NB4 (cell line): ENCODE data around the gene UBN2.

Experiments used
- CTCF ChIP-seq: IDR thresholded peaks from one replicate; pipeline ENCODE4 v1.5.1; 2012; ENCODE audit warnings: low read depth, low read length
- MAX ChIP-seq: IDR thresholded peaks from 2 replicates; pipeline ENCODE4 v1.6.1; 2011; ENCODE audit warnings: low read depth, low read length
- POLR2A ChIP-seq: IDR thresholded peaks from 2 replicates; pipeline ENCODE4 v1.6.1; 2011; ENCODE audit warnings: mild to moderate bottlenecking; ENCODE audit not compliant: insufficient read length; ENCODE audit errors: extremely low read depth

GRCh38 chr7:139328375-139328774 lies 97.3 kb downstream of the UBN2 start:
- no peak for TF ChIP-seq CTCF
- no peak for TF ChIP-seq POLR2A
- TF ChIP-seq MAX: no peak
